Measurements from ENCODE around the gene AKR1E2.

The AKR1E2 gene

GRCh38 chr10:4865945-4866661 lies 40.1 kb downstream of the AKR1E2 start:
- DNase-seq = no peak
- no peak overlapping the region for H3K27ac Mint-ChIP-seq
- ATAC-seq (replicated peaks) = no peak
- no peak overlapping the region for H3K4me3 Mint-ChIP-seq
- no peaks in the 10 kb centered on the region for H3K9me3 Mint-ChIP-seq
- H3K36me3 Mint-ChIP-seq (ENCODE audit: insufficient read depth) = peaks cover 3% of the 10 kb centered on the region
- H3K4me1 Mint-ChIP-seq (ENCODE audit: low read depth in 2 of 2) = no peaks in the 10 kb centered on the region
- H3K27me3 Mint-ChIP-seq = peaks cover 17 to 46% of the 10 kb centered on the region in 2 donors

GRCh38 chr10:4867109-4867519 lies 41.1 kb downstream of the AKR1E2 start:
- Mint-ChIP-seq H3K9me3 (no peaks in the 10 kb centered on the region), H3K27me3 (peaks cover 16 to 46% of the 10 kb centered on the region in 2 donors), H3K4me3 (no peak overlapping the region), H3K4me1 (ENCODE audit: low read depth in 2 of 2) (no peaks in the 10 kb centered on the region), H3K36me3 (ENCODE audit: insufficient read depth) (peaks cover 3% of the 10 kb centered on the region), H3K27ac (no peak overlapping the region)
- ATAC-seq (replicated peaks) = no peak
- DNase-seq = no peak

- H3K36me3 Mint-ChIP-seq (ENCODE audit: insufficient read depth) = peaks cover 3% of the 10 kb centered on the region
- H3K4me3 Mint-ChIP-seq = no peak overlapping the region
- ATAC-seq (replicated peaks) (no peak), DNase-seq (no peak)
- H3K4me1 Mint-ChIP-seq (ENCODE audit: low read depth in 2 of 2) = no peaks in the 10 kb centered on the region
- peaks cover 10 to 45% of the 10 kb centered on the region in 2 donors for H3K27me3 Mint-ChIP-seq
- no peaks in the 10 kb centered on the region for H3K9me3 Mint-ChIP-seq
- no peak overlapping the region for H3K27ac Mint-ChIP-seq
These were observed 41.7 kb downstream of the AKR1E2 start for GRCh38 chr10:4867520-4868356.

- Mint-ChIP-seq H3K4me3 (no peak overlapping the region), H3K9me3 (no peaks in the 10 kb centered on the region), H3K4me1 (ENCODE audit: low read depth in 2 of 2) (no peaks in the 10 kb centered on the region), H3K36me3 (ENCODE audit: insufficient read depth) (peaks cover 3% of the 10 kb centered on the region), H3K27me3 (peaks cover 13 to 46% of the 10 kb centered on the region in 2 donors), H3K27ac (no peak overlapping the region)
- ATAC-seq (replicated peaks) (no peak), DNase-seq (no peak)
These were observed 42.3 kb downstream of the AKR1E2 start for GRCh38 chr10:4868357-4868657.

- Mint-ChIP-seq H3K9me3 (no peaks in the 10 kb centered on the region), H3K4me3 (no peak overlapping the region), H3K4me1 (ENCODE audit: low read depth in 2 of 2) (peaks cover 0 to 1% of the 10 kb centered on the region in 2 donors), H3K27ac (no peak overlapping the region), H3K36me3 (ENCODE audit: insufficient read depth) (peaks cover 3% of the 10 kb centered on the region), H3K27me3 (peaks cover 22 to 69% of the 10 kb centered on the region in 2 donors)
- ATAC-seq (replicated peaks) = no peak
- DNase-seq = no peak
These were observed 56.7 kb downstream of the AKR1E2 start for GRCh38 chr10:4882704-4883078.

GRCh38 chr10:4883079-4883739 lies 57.2 kb downstream of the AKR1E2 start:
- Mint-ChIP-seq H3K4me3 (no peak overlapping the region), H3K36me3 (ENCODE audit: insufficient read depth) (peaks cover 3% of the 10 kb centered on the region), H3K27me3 (peaks cover 22 to 74% of the 10 kb centered on the region in 2 donors), H3K4me1 (ENCODE audit: low read depth in 2 of 2) (peaks cover 0 to 1% of the 10 kb centered on the region in 2 donors), H3K27ac (no peak overlapping the region), H3K9me3 (no peaks in the 10 kb centered on the region)
- ATAC-seq (replicated peaks) = no peak
- DNase-seq = no peak

GRCh38 chr10:4885162-4885561 lies 59.2 kb downstream of the AKR1E2 start:
- H3K4me3 Mint-ChIP-seq = no peak overlapping the region
- H3K36me3 Mint-ChIP-seq (ENCODE audit: insufficient read depth) = peaks cover 3% of the 10 kb centered on the region
- H3K4me1 Mint-ChIP-seq (ENCODE audit: low read depth in 2 of 2) = peaks cover 0 to 1% of the 10 kb centered on the region in 2 donors
- no peaks in the 10 kb centered on the region for H3K9me3 Mint-ChIP-seq
- H3K27ac Mint-ChIP-seq = no peak overlapping the region
- ATAC-seq (replicated peaks) = no peak
- H3K27me3 Mint-ChIP-seq = peaks cover 22 to 66% of the 10 kb centered on the region in 2 donors
- DNase-seq = no peak

- no peak for ATAC-seq (replicated peaks)
- H3K4me3 Mint-ChIP-seq = no peak overlapping the region
- no peak overlapping the region for H3K27ac Mint-ChIP-seq
- H3K9me3 Mint-ChIP-seq = no peaks in the 10 kb centered on the region
- no peak for DNase-seq
- peaks cover 3% of the 10 kb centered on the region for H3K36me3 Mint-ChIP-seq (ENCODE audit: insufficient read depth)
- peaks cover 22 to 45% of the 10 kb centered on the region in 2 donors for H3K27me3 Mint-ChIP-seq
- peaks cover 0 to 1% of the 10 kb centered on the region in 2 donors for H3K4me1 Mint-ChIP-seq (ENCODE audit: low read depth in 2 of 2)
These were observed 61.5 kb downstream of the AKR1E2 start for GRCh38 chr10:4887501-4887900.

GRCh38 chr10:4888236-4888635 lies 62.2 kb downstream of the AKR1E2 start:
- ATAC-seq (replicated peaks) = no peak
- peaks cover 0 to 1% of the 10 kb centered on the region in 2 donors for H3K4me1 Mint-ChIP-seq (ENCODE audit: low read depth in 2 of 2)
- peaks cover 22 to 41% of the 10 kb centered on the region in 2 donors for H3K27me3 Mint-ChIP-seq
- peaks cover 3% of the 10 kb centered on the region for H3K36me3 Mint-ChIP-seq (ENCODE audit: insufficient read depth)
- H3K27ac Mint-ChIP-seq = no peak overlapping the region
- no peak for DNase-seq
- H3K9me3 Mint-ChIP-seq = no peaks in the 10 kb centered on the region
- no peak overlapping the region for H3K4me3 Mint-ChIP-seq

GRCh38 chr10:4889959-4890358 lies 64.0 kb downstream of the AKR1E2 start:
- Mint-ChIP-seq H3K4me3 (no peak overlapping the region), H3K27ac (no peak overlapping the region), H3K9me3 (no peaks in the 10 kb centered on the region), H3K27me3 (peaks cover 22 to 42% of the 10 kb centered on the region in 2 donors), H3K4me1 (ENCODE audit: low read depth in 2 of 2) (peaks cover 0 to 1% of the 10 kb centered on the region in 2 donors), H3K36me3 (ENCODE audit: insufficient read depth) (no peaks in the 10 kb centered on the region)
- no peak for DNase-seq
- ATAC-seq (replicated peaks) = no peak

GRCh38 chr10:4892681-4893080 lies 66.7 kb downstream of the AKR1E2 start:
- Mint-ChIP-seq H3K27ac (no peak overlapping the region), H3K4me1 (ENCODE audit: low read depth in 2 of 2) (no peaks in the 10 kb centered on the region), H3K9me3 (no peaks in the 10 kb centered on the region), H3K36me3 (ENCODE audit: insufficient read depth) (no peaks in the 10 kb centered on the region), H3K4me3 (no peak overlapping the region), H3K27me3 (peaks cover 15 to 33% of the 10 kb centered on the region in 2 donors)
- DNase-seq (no peak), ATAC-seq (replicated peaks) (no peak)

GRCh38 chr10:4894335-4894734 lies 68.3 kb downstream of the AKR1E2 start:
- no peaks in the 10 kb centered on the region for H3K9me3 Mint-ChIP-seq
- peaks cover 15 to 24% of the 10 kb centered on the region in 2 donors for H3K27me3 Mint-ChIP-seq

More at GRCh38 chr10:4894335-4894734, 68.3 kb downstream of the AKR1E2 start:
- H3K4me1 Mint-ChIP-seq (ENCODE audit: low read depth in 2 of 2) = no peaks in the 10 kb centered on the region
- ATAC-seq (replicated peaks) (no peak), DNase-seq (no peak)
- no peaks in the 10 kb centered on the region for H3K36me3 Mint-ChIP-seq (ENCODE audit: insufficient read depth)
- H3K4me3 Mint-ChIP-seq = no peak overlapping the region
- no peak overlapping the region for H3K27ac Mint-ChIP-seq
